A673 (cell line): ENCODE measurements around the gene CST11. TPM values are rescaled to one million over a fixed set of nuclear protein-coding genes. Genes with fewer than 3 reads are reported as not detected.

Source experiments
- BruUV-seq: library from RNA; stranded (reverse); fragments of 400-500 nt; replicated peaks from 2 replicates; lab custom pipeline; 2021; lab: Mats Ljungman, UMichigan
- CTCF ChIA-PET: fragments of 300-600 bp; sonication (Branson Sonifier 250); formaldehyde crosslinking; loops from one replicate; lab custom pipeline; 2022; ENCODE audit warnings: antibody characterized with exemption; lab: Charles Lee
- POLR2A ChIA-PET: fragments of 300-600 bp; sonication (Branson Sonifier 250); formaldehyde crosslinking; loops from one replicate; lab custom pipeline; 2022; ENCODE audit warnings: antibody characterized with exemption; ENCODE audit not compliant: low non-redundant PET; lab: Charles Lee
- DNase-seq: peaks from one replicate; pipeline ENCODE4 v3.0.0-alpha.2; 2015; ENCODE audit warnings: low spot score
- H3K27ac ChIP-seq: fragments of 200-600 bp; sonication (generic); 2 replicates; pipeline ENCODE4 v1.5.1; 2016; ENCODE audit warnings: mixed run types, low read depth, mild to moderate bottlenecking, mixed read lengths, antibody characterized with exemption, low read length; ENCODE audit not compliant: poor library complexity, severe bottlenecking
- H3K27me3 ChIP-seq: fragments of 200-600 bp; sonication (generic); replicated peaks from 2 replicates; pipeline ENCODE4 v1.6.1; 2017; ENCODE audit warnings: mixed run types, low read depth, mild to moderate bottlenecking, mixed read lengths, antibody characterized with exemption, low read length; ENCODE audit not compliant: insufficient read depth, poor library complexity
- H3K36me3 ChIP-seq: fragments of 200-600 bp; sonication (generic); 2 replicates; pipeline ENCODE4 v1.6.1; 2016; ENCODE audit warnings: mixed run types, mild to moderate bottlenecking, mixed read lengths, antibody characterized with exemption, low read length; ENCODE audit not compliant: insufficient read depth, poor library complexity, severe bottlenecking
- H3K4me1 ChIP-seq: fragments of 200-600 bp; sonication (generic); 2 replicates; pipeline ENCODE4 v1.6.1; 2017; ENCODE audit warnings: mixed run types, mild to moderate bottlenecking, mixed read lengths, antibody characterized with exemption, low read length; ENCODE audit not compliant: insufficient read depth, poor library complexity, severe bottlenecking
- H3K4me3 ChIP-seq: fragments of 200-600 bp; sonication (generic); 2 replicates; pipeline ENCODE4 v1.5.1; 2016; ENCODE audit warnings: low read depth, mixed run types, mild to moderate bottlenecking, mixed read lengths, low read length; ENCODE audit not compliant: poor library complexity, severe bottlenecking
- H3K9me3 ChIP-seq: fragments of 200-600 bp; sonication (generic); 2 replicates; pipeline ENCODE4 v1.6.1; 2016; ENCODE audit warnings: mixed run types, low read depth, mild to moderate bottlenecking, mixed read lengths, antibody characterized with exemption, low read length; ENCODE audit not compliant: poor library complexity, severe bottlenecking
- CTCF ChIP-seq: fragments of 300-800, 200-600 bp; sonication (generic); conservative IDR thresholded peaks from 2 replicates; pipeline ENCODE4 v1.5.1; 2017; ENCODE audit warnings: low read depth, mild to moderate bottlenecking, antibody characterized with exemption, low read length, moderate library complexity, mixed read lengths
- EZH2 ChIP-seq: fragments of 200-600 bp; sonication (generic); IDR thresholded peaks from 2 replicates; pipeline ENCODE4 v1.6.1; 2017; ENCODE audit warnings: borderline replicate concordance, low read depth, mild to moderate bottlenecking, mixed read lengths, antibody characterized with exemption, low read length; ENCODE audit not compliant: poor library complexity, severe bottlenecking
- intact Hi-C: fragments of 100-400 bp; cut with micrococcal nuclease; formaldehyde crosslinking; loops from one replicate; pipeline ENCODE4 v1.10.0; 2022; ENCODE audit not compliant: unreplicated experiment
- total RNA-seq: library from RNA; stranded (reverse); gene quantifications from 2 replicates; pipeline ENCODE4 v1.2.3, GENCODE V29; 2021

The CST11 gene
- total RNA-seq, 1 experiment from 2014 or later: not detected

- no peak for TF ChIP-seq EZH2
- no peak for TF ChIP-seq CTCF
Observed at GRCh38 chr20:23403751-23404150, 48.9 kb downstream of the CST11 start.

GRCh38 chr20:23401051-23401450 is 51.6 kb downstream of the CST11 start:
- Histone ChIP-seq H3K27me3 (no peaks in the 10 kb centered on the region), H3K27ac (no peak overlapping the region), H3K36me3 (no peaks in the 10 kb centered on the region), H3K4me1 (no peaks in the 10 kb centered on the region), H3K4me3 (no peak overlapping the region), H3K9me3 (no peaks in the 10 kb centered on the region)
- ChIA-PET POLR2A (no interaction called here), CTCF (no interaction called here)
- TF ChIP-seq EZH2: no peak
- TF ChIP-seq CTCF: no peak
- intact Hi-C loops: no loop called here
- no TSS peak for BruUV-seq
- DNase-seq: no peak

More at GRCh38 chr20:23403751-23404150, 48.9 kb downstream of the CST11 start:
- intact Hi-C loops: no loop called here
- Histone ChIP-seq H3K9me3 (no peaks in the 10 kb centered on the region), H3K4me3 (no peak overlapping the region), H3K36me3 (no peaks in the 10 kb centered on the region), H3K27ac (no peak overlapping the region), H3K4me1 (no peaks in the 10 kb centered on the region), H3K27me3 (no peaks in the 10 kb centered on the region)
- ChIA-PET POLR2A (no interaction called here), CTCF (no interaction called here)
- DNase-seq: no peak
- BruUV-seq: no TSS peak

Other genes with a start within 250 kb of the CST11 start
- gene NXT1, start 102.1 kb downstream of the CST11 start, total RNA-seq: 32.1 and 34.4 TPM in 2 replicates
- 13.7 and 14.0 TPM in 2 replicates for gene GZF1, start 90.7 kb downstream of the CST11 start, total RNA-seq
- gene NAPB, start 31.4 kb downstream of the CST11 start, total RNA-seq: 9.6 and 11.6 TPM in 2 replicates
- gene CSTL1, start 13.2 kb downstream of the CST11 start, total RNA-seq: not detected in 2 replicates
- not detected in 2 replicates for gene CST8, start 38.2 kb upstream of the CST11 start, total RNA-seq
- not detected in 2 replicates for gene CST9L, start 115.6 kb upstream of the CST11 start, total RNA-seq
- gene CST9, start 153.0 kb upstream of the CST11 start, total RNA-seq: not detected in 2 replicates
- gene CST3, start 185.1 kb upstream of the CST11 start, total RNA-seq: 82.7 and 91.3 TPM in 2 replicates
- gene CST4, start 236.2 kb upstream of the CST11 start, total RNA-seq: not detected in 2 replicates